Transverse colon (tissue), 4 donors: ENCODE measurements around the gene MYPN.

Experiments
- CTCF ChIP-seq, 5 experiments: fragments of 200-600 bp in 3 of 5; fragments of 450-650 bp in 2 of 5; sonication (generic) in 3 of 5; IDR thresholded peaks; 1 replicate in 2 of 5; 2 replicates in 3 of 5; pipeline ENCODE4 v1.5.1; 2016 to 2017; ENCODE audit warnings: antibody characterized with exemption in 5 of 5, inconsistent platforms in 3 of 5, mild to moderate bottlenecking in 2 of 5, moderate library complexity in 1 of 5
- POLR2A ChIP-seq: fragments of 450-650 bp; IDR thresholded peaks from one replicate; pipeline ENCODE4 v1.6.1; 2016; ENCODE audit warnings: antibody characterized with exemption, mild to moderate bottlenecking, moderate library complexity
- POLR2AphosphoS5 ChIP-seq, 3 donors: sonication (generic); formaldehyde crosslinking; IDR thresholded peaks; one replicate each; pipeline ENCODE4 v1.6.1; 2016; ENCODE audit warnings: antibody characterized with exemption in 3 of 3

- TF ChIP-seq POLR2AphosphoS5 (IDR thresholded peaks at IDR 0.05) (no peak), CTCF (IDR thresholded peaks at IDR 0.05) (no peak), POLR2A (no peak)
Observed at GRCh38 chr10:68163735-68164134, 54.4 kb downstream of the MYPN start.
